MM.1S (cell line): Measurements from ENCODE around the gene CA12.

ENCODE experiments used
- DNase-seq: peaks from one replicate; pipeline ENCODE4 v3.0.0-alpha.2; 2015
- H2AFZ ChIP-seq: fragments of 300-600 bp; sonication (generic); 2 replicates; pipeline ENCODE4 v1.6.0; 2016; ENCODE audit warnings: antibody characterized with exemption, low read length
- H3F3A ChIP-seq: fragments of 300-600 bp; sonication (generic); 2 replicates; pipeline ENCODE4 v1.6.1; 2016; ENCODE audit warnings: mild to moderate bottlenecking, antibody characterized with exemption, low read length, moderate library complexity, mixed read lengths; ENCODE audit not compliant: insufficient read depth
- H3K27ac ChIP-seq: fragments of 300-600 bp; sonication (generic); 2 replicates; pipeline ENCODE4 v1.5.1; 2016; ENCODE audit warnings: mild to moderate bottlenecking, low read length
- H3K27me3 ChIP-seq: fragments of 300-600 bp; sonication (generic); replicated peaks from 2 replicates; pipeline ENCODE4 v1.6.0; 2016; ENCODE audit warnings: low read length; ENCODE audit not compliant: insufficient read depth
- H3K36me3 ChIP-seq: fragments of 300-600 bp; sonication (generic); replicated peaks from 2 replicates; pipeline ENCODE4 v1.6.1; 2016; ENCODE audit warnings: mild to moderate bottlenecking, low read length, mixed read lengths; ENCODE audit not compliant: insufficient read depth
- H3K4me1 ChIP-seq: fragments of 300-600 bp; sonication (generic); 2 replicates; pipeline ENCODE4 v1.6.1; 2016; ENCODE audit warnings: low read length, mixed read lengths
- H3K4me2 ChIP-seq: fragments of 300-600 bp; sonication (generic); 2 replicates; pipeline ENCODE4 v1.6.0; 2016; ENCODE audit warnings: low read depth, low read length
- H3K4me3 ChIP-seq: fragments of 300-600 bp; sonication (generic); 2 replicates; pipeline ENCODE4 v1.5.1; 2016; ENCODE audit warnings: low read length, mixed read lengths
- H3K79me2 ChIP-seq: fragments of 300-600 bp; sonication (generic); 2 replicates; pipeline ENCODE4 v1.6.1; 2016; ENCODE audit warnings: mixed run types, low read length, mixed read lengths
- H3K9ac ChIP-seq: fragments of 300-600 bp; sonication (generic); 2 replicates; pipeline ENCODE4 v1.6.1; 2016; ENCODE audit warnings: low read length, mixed read lengths
- H3K9me2 ChIP-seq: fragments of 300-600 bp; sonication (generic); replicated peaks from 2 replicates; pipeline ENCODE4 v1.6.1; 2016; ENCODE audit warnings: mild to moderate bottlenecking, low read length, mixed read lengths; ENCODE audit not compliant: insufficient read depth
- H3K9me3 ChIP-seq: fragments of 300-600 bp; sonication (generic); replicated peaks from 2 replicates; pipeline ENCODE4 v1.6.1; 2016; ENCODE audit warnings: mild to moderate bottlenecking, low read length, mixed read lengths; ENCODE audit not compliant: insufficient read depth
- H4K20me1 ChIP-seq: fragments of 300-600 bp; sonication (generic); 2 replicates; pipeline ENCODE4 v1.6.1; 2016; ENCODE audit warnings: mild to moderate bottlenecking, low read length, moderate library complexity, mixed read lengths; ENCODE audit not compliant: insufficient read depth
- CTCF ChIP-seq: fragments of 300-600 bp; sonication (generic); IDR thresholded peaks from 2 replicates; pipeline ENCODE4 v1.5.1; 2016; ENCODE audit warnings: antibody characterized with exemption, low read length, mixed read lengths
- EZH2 ChIP-seq: fragments of 300-600 bp; sonication (generic); optimal IDR thresholded peaks from 2 replicates; pipeline ENCODE3; 2017; ENCODE audit warnings: low read depth, mild to moderate bottlenecking, antibody characterized with exemption, low read length, mixed read lengths
- EZH2phosphoT487 ChIP-seq: fragments of 300-600 bp; sonication (generic); IDR thresholded peaks from 2 replicates; pipeline ENCODE4 v1.6.1; 2018; ENCODE audit warnings: antibody characterized with exemption, low read length

The CA12 gene

GRCh38 chr15:63381301-63382204 lies at the start of gene CA12:
TSS of gene CA12 (minus strand) at chr15:63381846. CDS start at chr15:63381720, 126 bp downstream.
- H2AFZ ChIP-seq = no peak within 1 kb of the TSS
- no peak for DNase-seq
- H3F3A ChIP-seq = no peaks in the 10 kb centered on the region
- no peak within 1 kb of the TSS for H3K9ac ChIP-seq
- no peaks in the 10 kb centered on the region for H3K9me2 ChIP-seq
- H3K27ac ChIP-seq = no peak within 1 kb of the TSS
- no peak within 1 kb of the TSS for H3K4me3 ChIP-seq
- TF ChIP-seq EZH2phosphoT487 (no peak), EZH2 (no peak), CTCF (no peak)
- H3K36me3 ChIP-seq = no peaks in the 10 kb centered on the region
- H3K4me2 ChIP-seq = no peak within 1 kb of the TSS
- H3K9me3 ChIP-seq = no peaks in the 10 kb centered on the region
- H3K4me1 ChIP-seq = no peaks in the 10 kb centered on the region
- H3K27me3 ChIP-seq = peaks cover 10% of the 10 kb centered on the region; the same call in 1 of the 2 replicates
- no peaks in the 10 kb centered on the region for H4K20me1 ChIP-seq
- H3K79me2 ChIP-seq = no peaks in the 10 kb centered on the region

- Histone ChIP-seq H3K4me3 (no peak overlapping the region), H3K36me3 (no peaks in the 10 kb centered on the region), H3K9me2 (no peaks in the 10 kb centered on the region), H3K9me3 (no peaks in the 10 kb centered on the region), H3F3A (no peaks in the 10 kb centered on the region), H3K27me3 (no peaks in the 10 kb centered on the region), H3K79me2 (no peaks in the 10 kb centered on the region), H4K20me1 (no peaks in the 10 kb centered on the region), H3K9ac (no peak overlapping the region), H3K4me1 (no peaks in the 10 kb centered on the region), H2AFZ (no peak overlapping the region), H3K27ac (no peak overlapping the region), H3K4me2 (no peak overlapping the region)
- no peak for TF ChIP-seq EZH2
- TF ChIP-seq EZH2phosphoT487 = no peak
- TF ChIP-seq CTCF = no peak
- DNase-seq = no peak
Measured at GRCh38 chr15:63430766-63431451, 49.3 kb upstream of the CA12 start.

- TF ChIP-seq EZH2 (no peak), EZH2phosphoT487 (no peak), CTCF (no peak)
- Histone ChIP-seq H2AFZ (no peak overlapping the region), H3K9me3 (no peaks in the 10 kb centered on the region), H3F3A (no peaks in the 10 kb centered on the region), H3K4me2 (no peak overlapping the region), H3K4me3 (no peak overlapping the region), H4K20me1 (no peaks in the 10 kb centered on the region), H3K27ac (no peak overlapping the region), H3K36me3 (no peaks in the 10 kb centered on the region), H3K9ac (no peak overlapping the region), H3K4me1 (no peaks in the 10 kb centered on the region), H3K9me2 (no peaks in the 10 kb centered on the region), H3K79me2 (no peaks in the 10 kb centered on the region), H3K27me3 (no peaks in the 10 kb centered on the region)
- DNase-seq = no peak
Measured at GRCh38 chr15:63426552-63426951, 44.9 kb upstream of the CA12 start.
